ENCODE measurements around the gene LRFN5. TPM values are rescaled to one million over a fixed set of nuclear protein-coding genes. Genes with fewer than 3 reads are reported as not detected.
"Not testable (repeated sequence)": the region's sequence is repeated elsewhere in the genome, so short reads cannot be mapped to it uniquely, and the experiment has no call there.

Gene LRFN5
- total RNA-seq, 1 donor: 1.7 TPM

GRCh38 chr14:41663473-41663850 is 56.8 kb downstream of the LRFN5 start:
- DNase-seq (ENCODE audit: low read depth): no peak
- no peak overlapping the region for H3K4me3 ChIP-seq (ENCODE audit: low read depth, low read length)
- no peak for TF ChIP-seq CTCF (IDR thresholded peaks at IDR 0.05; ENCODE audit: insufficient read depth, low read depth, low read length)

DNA sequence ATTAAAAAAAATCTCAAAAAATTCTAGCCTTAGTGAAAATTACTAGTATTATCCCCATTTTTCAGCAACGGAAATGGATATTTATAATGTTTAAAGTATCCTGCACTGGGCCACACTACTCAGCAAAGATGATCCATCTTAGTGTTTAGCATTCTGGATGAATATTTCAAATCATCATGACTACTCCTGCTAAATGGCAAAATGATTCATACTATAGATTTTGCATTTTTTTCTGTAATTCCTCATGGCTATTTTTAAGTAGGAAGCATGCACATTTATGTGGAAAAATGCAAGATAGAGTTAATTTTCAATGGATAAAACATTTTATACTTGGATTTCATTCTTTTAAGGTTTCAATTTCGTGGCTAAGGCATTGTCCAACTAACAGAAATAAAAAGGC is 59.6 kb downstream of the LRFN5 start:
- H3K4me3 ChIP-seq (ENCODE audit: low read depth, low read length): no peak overlapping the region
- no peak for TF ChIP-seq CTCF (IDR thresholded peaks at IDR 0.05; ENCODE audit: insufficient read depth, low read depth, low read length)
- DNase-seq (ENCODE audit: low read depth): no peak

- TF ChIP-seq CTCF (IDR thresholded peaks at IDR 0.05; ENCODE audit: insufficient read depth, low read depth, low read length): no peak
- peak; percentile 2 for DNase-seq (ENCODE audit: low read depth)
- no peak overlapping the region for H3K4me3 ChIP-seq (ENCODE audit: low read depth, low read length)
Observed at GRCh38 chr14:41668356-41668755, 61.7 kb downstream of the LRFN5 start.

- not testable (repeated sequence) for H3K4me3 ChIP-seq (ENCODE audit: low read depth, low read length); DNase-seq (ENCODE audit: low read depth)
Observed at GRCh38 chr14:41673601-41674000, 66.9 kb downstream of the LRFN5 start.

DNA sequence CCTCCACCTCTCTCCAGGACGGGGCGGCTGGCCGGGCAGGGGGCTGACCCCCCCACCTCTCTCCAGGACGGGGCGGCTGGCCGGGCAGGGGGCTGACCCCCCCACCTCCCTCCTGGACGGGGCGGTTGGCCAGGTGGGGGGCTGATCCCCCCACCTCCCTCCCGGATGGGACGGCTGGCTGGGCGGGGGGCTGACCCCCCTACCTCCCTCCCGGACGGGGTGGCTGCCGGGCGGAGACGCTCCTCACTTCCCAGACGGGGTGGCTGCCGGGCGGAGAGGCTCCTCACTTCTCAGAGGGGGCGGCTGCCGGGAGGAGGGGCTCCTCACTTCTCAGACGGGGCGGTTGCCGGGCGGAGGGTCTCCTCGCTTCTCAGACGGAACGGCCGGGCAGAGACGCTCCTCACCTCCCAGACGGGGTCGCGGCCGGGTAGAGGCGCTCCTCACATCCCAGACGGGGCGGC is 67.9 kb downstream of the LRFN5 start:
- DNase-seq (ENCODE audit: low read depth): not testable (repeated sequence)

GRCh38 chr14:41699486-41699885 is 92.8 kb downstream of the LRFN5 start:
- TF ChIP-seq CTCF (IDR thresholded peaks at IDR 0.05; ENCODE audit: insufficient read depth, low read depth, low read length): no peak

More for the DNA sequence above, 67.9 kb downstream of the LRFN5 start:
- not testable (repeated sequence) for H3K4me3 ChIP-seq (ENCODE audit: low read depth, low read length)

GRCh38 chr14:41718477-41719166 is 111.9 kb downstream of the LRFN5 start:
- H3K4me3 ChIP-seq (ENCODE audit: low read depth, low read length): no peak overlapping the region
- no peak for DNase-seq (ENCODE audit: low read depth)
- no peak for TF ChIP-seq CTCF (IDR thresholded peaks at IDR 0.05; ENCODE audit: insufficient read depth, low read depth, low read length)

More at GRCh38 chr14:41699486-41699885, 92.8 kb downstream of the LRFN5 start:
- no peak overlapping the region for H3K4me3 ChIP-seq (ENCODE audit: low read depth, low read length)
- DNase-seq (ENCODE audit: low read depth): peak; percentile 29

GRCh38 chr14:41739203-41739602 is 132.5 kb downstream of the LRFN5 start:
- TF ChIP-seq CTCF (IDR thresholded peaks at IDR 0.05; ENCODE audit: insufficient read depth, low read depth, low read length): no peak
- no peak for DNase-seq (ENCODE audit: low read depth)
- H3K4me3 ChIP-seq (ENCODE audit: low read depth, low read length): no peak overlapping the region
